Measurements from ENCODE around the gene TAGLN3. TPM values are rescaled to one million over a fixed set of nuclear protein-coding genes. Genes with fewer than 3 reads are reported as not detected.

TAGLN3 gene
- total RNA-seq = 1 to 10 TPM in 1 of 2 donors, not detected in 1; 1.8 TPM

GRCh38 chr3:111998636-111999483 lies at the start of gene TAGLN3:
Gene TAGLN3 (plus strand): TSS chr3:111998922. CDS start chr3:111999423, 501 bp downstream.
- DNase-seq = no peak
- H3K4me1 ChIP-seq = no peaks in the 10 kb centered on the region
- no peaks in the 10 kb centered on the region for H3K36me3 ChIP-seq
- TF ChIP-seq CTCF (IDR thresholded peaks at IDR 0.05) = no peak
- no peak within 1 kb of the TSS for H3K27ac ChIP-seq
- H3K27me3 ChIP-seq = no peaks in the 10 kb centered on the region
- intact Hi-C loops (cut with DNase I) = no loop called here
- peak within 1 kb of the TSS; percentile 22 for H3K4me3 ChIP-seq
- H3K9me3 ChIP-seq = no peaks in the 10 kb centered on the region
- H3K9ac ChIP-seq (ENCODE audit: low read depth in 2 of 2, low read length in 2 of 2) = peak within 1 kb of the TSS; percentile 6 to 29

- intact Hi-C loops (cut with DNase I) = no loop called here
- Histone ChIP-seq H3K27ac (no peak overlapping the region), H3K4me1 (no peaks in the 10 kb centered on the region), H3K9me3 (no peaks in the 10 kb centered on the region), H3K4me3 (no peak overlapping the region), H3K9ac (ENCODE audit: low read depth in 2 of 2, low read length in 2 of 2) (no peak overlapping the region), H3K27me3 (no peaks in the 10 kb centered on the region), H3K36me3 (no peaks in the 10 kb centered on the region)
- no peak for DNase-seq
- TF ChIP-seq CTCF (IDR thresholded peaks at IDR 0.05) = no peak
Measured at GRCh38 chr3:111949712-111950111, 49.0 kb upstream of the TAGLN3 start.

GRCh38 chr3:111951032-111951431 lies 47.7 kb upstream of the TAGLN3 start:
- Histone ChIP-seq H3K36me3 (no peaks in the 10 kb centered on the region), H3K27ac (no peak overlapping the region), H3K9me3 (no peaks in the 10 kb centered on the region), H3K4me1 (no peaks in the 10 kb centered on the region), H3K4me3 (no peak overlapping the region), H3K9ac (ENCODE audit: low read depth in 2 of 2, low read length in 2 of 2) (no peak overlapping the region), H3K27me3 (no peaks in the 10 kb centered on the region)
- intact Hi-C loops (cut with DNase I) = no loop called here
- no peak for TF ChIP-seq CTCF (IDR thresholded peaks at IDR 0.05)
- DNase-seq = no peak

DNA sequence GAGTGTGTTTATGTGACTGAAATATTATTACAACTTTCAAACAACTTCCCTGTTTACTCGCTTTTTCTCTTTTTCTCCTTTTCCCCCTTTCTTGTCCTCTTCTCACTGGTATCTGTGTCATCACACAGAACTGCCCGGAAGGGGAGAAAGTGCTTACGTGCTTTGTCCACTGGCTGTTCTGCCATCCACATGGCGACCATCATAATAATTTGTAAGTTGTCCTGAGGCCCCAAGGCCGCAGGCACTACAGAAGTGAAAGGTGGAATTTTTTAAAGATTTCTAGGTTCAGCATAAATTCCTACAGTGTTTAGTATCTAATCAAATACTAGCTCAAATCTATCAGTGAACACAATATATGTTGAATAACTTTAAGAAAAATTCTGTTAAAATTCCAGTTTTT lies 46.6 kb upstream of the TAGLN3 start:
- H3K9ac ChIP-seq (ENCODE audit: low read depth in 2 of 2, low read length in 2 of 2) = no peak overlapping the region
- no peak for DNase-seq
- no peak for TF ChIP-seq CTCF (IDR thresholded peaks at IDR 0.05)
- no peaks in the 10 kb centered on the region for H3K27me3 ChIP-seq
- H3K9me3 ChIP-seq = no peaks in the 10 kb centered on the region
- H3K36me3 ChIP-seq = no peaks in the 10 kb centered on the region
- H3K4me3 ChIP-seq = no peak overlapping the region
- no peaks in the 10 kb centered on the region for H3K4me1 ChIP-seq
- intact Hi-C loops (cut with DNase I) = no loop called here
- no peak overlapping the region for H3K27ac ChIP-seq

DNA sequence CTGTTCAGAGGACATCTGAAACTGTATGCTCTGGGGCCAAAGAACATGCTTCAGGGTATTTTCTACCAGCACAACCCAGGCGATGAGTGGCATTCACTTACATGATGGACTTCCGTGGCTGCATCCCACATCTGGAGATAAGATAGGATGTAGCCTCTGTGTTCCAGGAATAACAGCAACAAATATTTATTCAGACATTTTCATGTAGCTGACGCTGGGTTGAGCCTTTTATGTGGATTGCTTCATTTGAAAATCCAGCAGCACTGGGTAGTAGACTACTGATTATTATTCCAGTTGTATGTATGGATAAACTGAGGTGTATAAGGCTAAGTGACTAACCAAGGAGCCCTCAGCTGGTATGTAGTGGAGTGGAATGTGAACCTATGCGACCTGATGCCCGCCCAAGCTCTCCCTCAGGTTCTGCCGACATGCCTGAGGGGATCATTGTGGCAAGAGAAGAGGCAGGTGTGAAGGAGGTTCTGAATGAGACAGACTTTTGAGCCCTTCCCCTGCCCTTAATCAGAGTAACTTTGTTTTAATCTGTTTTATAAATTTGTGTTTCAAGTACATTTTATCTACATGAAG lies 45.8 kb upstream of the TAGLN3 start:
- no peak overlapping the region for H3K9ac ChIP-seq (ENCODE audit: low read depth in 2 of 2, low read length in 2 of 2)
- no peak overlapping the region for H3K4me3 ChIP-seq
- no peaks in the 10 kb centered on the region for H3K27me3 ChIP-seq
- no peak for DNase-seq
- TF ChIP-seq CTCF (IDR thresholded peaks at IDR 0.05) = no peak
- H3K36me3 ChIP-seq = no peaks in the 10 kb centered on the region
- intact Hi-C loops (cut with DNase I) = no loop called here
- no peaks in the 10 kb centered on the region for H3K4me1 ChIP-seq
- H3K27ac ChIP-seq = no peak overlapping the region
- no peaks in the 10 kb centered on the region for H3K9me3 ChIP-seq
